HepG2 (cell line): ENCODE results near the gene TCN2. TPM values are rescaled to one million over a fixed set of nuclear protein-coding genes. Genes with fewer than 3 reads are reported as not detected.

ENCODE experiments used
- CENPX ChIP-seq: sonication (generic); formaldehyde crosslinking; IDR thresholded peaks from 2 replicates; pipeline ENCODE4 v1.9.0; 2021; ENCODE audit warnings: mild to moderate bottlenecking, missing genetic modification reagents, moderate library complexity
- CHCHD3 ChIP-seq: sonication (generic); formaldehyde crosslinking; IDR thresholded peaks from 2 replicates; pipeline ENCODE4 v1.8.0; 2022; ENCODE audit warnings: mild to moderate bottlenecking, missing genetic modification reagents, moderate library complexity
- FLYWCH1 ChIP-seq: sonication (generic); formaldehyde crosslinking; IDR thresholded peaks from 2 replicates; pipeline ENCODE4 v1.8.1; 2023; ENCODE audit warnings: mild to moderate bottlenecking, missing genetic modification reagents
- GABPB1 ChIP-seq: IDR thresholded peaks from 2 replicates; pipeline ENCODE4 v1.6.1; 2016; ENCODE audit warnings: mild to moderate bottlenecking, missing genetic modification reagents, moderate library complexity, missing compliant biosample characterization
- HMGA1 ChIP-seq: sonication (generic); formaldehyde crosslinking; conservative IDR thresholded peaks from 2 replicates; pipeline ENCODE4 v1.4.0; 2020; ENCODE audit warnings: missing genetic modification reagents
- PHF21A ChIP-seq: sonication (generic); formaldehyde crosslinking; IDR thresholded peaks from 2 replicates; pipeline ENCODE4 v1.5.0; 2020; ENCODE audit warnings: mild to moderate bottlenecking, missing genetic modification reagents
- POGZ ChIP-seq: sonication (generic); formaldehyde crosslinking; IDR thresholded peaks from 2 replicates; pipeline ENCODE4 v1.4.0; 2020; ENCODE audit warnings: mild to moderate bottlenecking, missing genetic modification reagents
- SP1 ChIP-seq, 2 experiments: fragments of 450-650 bp in 1 of 2; sonication (generic) in 1 of 2; formaldehyde crosslinking in 1 of 2; IDR thresholded peaks; 2 replicates each; pipeline versions ENCODE4 v1.4.0 to v1.6.1; 2016 to 2020; ENCODE audit warnings: missing genetic modification reagents in 1 of 2
- TMF1 ChIP-seq: sonication (generic); formaldehyde crosslinking; IDR thresholded peaks from 2 replicates; pipeline ENCODE4 v1.8.1; 2022; ENCODE audit warnings: low read depth, missing genetic modification reagents
- polyA plus RNA-seq, 8 experiments: library from polyadenylated mRNA; depleted of rRNA in 3 of 8; stranded (reverse) in 7 of 8; unstranded in 1 of 8; fragments of >200 nt; fragmentation: Illumina TruSeq in 4 of 8; extraction: Trizol in 4 of 8; gene quantifications; 2 replicates each; pipeline versions ENCODE4 v1.2.1 to v1.2.3, GENCODE V29; 2011 to 2016; ENCODE audit warnings: low read depth in 4 of 8, missing spikeins in 1 of 8, mixed read lengths in 1 of 8; ENCODE audit not compliant: insufficient read depth in 1 of 8
- total RNA-seq, 5 experiments: library from RNA; depleted of rRNA; stranded (reverse); fragments of >200 nt; fragmentation: Illumina TruSeq; extraction: Trizol; gene quantifications; 2 replicates each; pipeline ENCODE4 v1.2.3, GENCODE V29; 2016; ENCODE audit warnings: low read depth in 1 of 5
- TF ChIP-seq, protein P1 (sequence below): sonication (generic); formaldehyde crosslinking; IDR thresholded peaks from 2 replicates; pipeline ENCODE4 v1.5.1; 2020; ENCODE audit warnings: missing genetic modification reagents, mild to moderate bottlenecking, borderline replicate concordance
- TF ChIP-seq, protein P2 (sequence below): sonication (generic); formaldehyde crosslinking; IDR thresholded peaks from 2 replicates; pipeline ENCODE4 v1.4.0; 2020; ENCODE audit warnings: missing genetic modification reagents, borderline replicate concordance
- TF ChIP-seq, protein P3 (sequence below): sonication (generic); formaldehyde crosslinking; IDR thresholded peaks from 2 replicates; pipeline ENCODE4 v1.4.0; 2020; ENCODE audit warnings: missing genetic modification reagents

TCN2 gene
- total and polyA plus RNA-seq, 2 of the 13 experiments (the other 11 are each of a cell fraction or from before 2014, with no cell fraction given) = 0.29 to 0.31 TPM

DNA sequence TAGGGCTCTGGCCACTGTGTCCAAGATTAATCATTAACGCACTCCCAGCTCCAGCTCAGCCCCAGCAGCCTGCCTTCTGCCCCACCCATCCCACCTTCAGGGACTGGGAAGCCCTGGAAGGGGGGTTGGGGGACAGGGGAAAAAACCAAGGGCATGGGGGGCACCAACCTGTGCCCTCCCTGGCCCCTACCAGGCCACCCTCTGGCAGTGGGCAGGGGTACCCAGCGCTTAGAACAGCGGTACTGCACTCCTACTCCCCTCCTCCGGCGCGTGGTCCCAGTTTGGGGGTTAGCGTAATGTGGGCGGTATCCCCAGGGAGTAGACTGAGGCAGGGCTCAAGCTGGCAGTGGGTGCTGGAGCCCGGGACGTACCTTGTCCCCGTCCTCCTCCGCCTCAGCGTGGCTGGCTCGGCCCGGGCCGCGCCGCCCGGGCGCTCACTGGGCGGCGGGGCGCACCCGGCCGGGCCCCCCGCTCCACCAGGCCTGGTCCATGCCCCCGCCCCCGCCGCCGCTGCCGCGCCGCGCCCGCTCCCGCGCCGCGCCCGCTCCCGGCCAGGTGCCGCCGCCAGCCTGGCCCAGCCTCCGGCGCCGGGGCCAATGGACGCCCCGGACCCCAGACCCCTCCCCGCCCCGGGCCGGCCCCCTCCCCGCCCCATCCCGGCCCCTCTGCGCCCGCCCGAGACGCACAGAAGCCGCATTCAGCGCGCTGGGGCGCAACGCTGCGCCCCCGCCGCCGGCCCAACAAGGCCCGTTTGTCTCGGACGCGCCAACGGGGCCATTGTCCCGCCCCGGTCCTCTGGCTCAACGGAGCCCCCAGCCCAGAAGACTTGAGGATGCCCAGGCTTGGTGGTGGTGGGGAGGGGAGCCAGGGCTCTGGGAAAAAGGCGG lies 32.6 kb upstream of the TCN2 start, which contains the start of gene GAL3ST1 (continued):
- TF ChIP-seq, protein P1, sequence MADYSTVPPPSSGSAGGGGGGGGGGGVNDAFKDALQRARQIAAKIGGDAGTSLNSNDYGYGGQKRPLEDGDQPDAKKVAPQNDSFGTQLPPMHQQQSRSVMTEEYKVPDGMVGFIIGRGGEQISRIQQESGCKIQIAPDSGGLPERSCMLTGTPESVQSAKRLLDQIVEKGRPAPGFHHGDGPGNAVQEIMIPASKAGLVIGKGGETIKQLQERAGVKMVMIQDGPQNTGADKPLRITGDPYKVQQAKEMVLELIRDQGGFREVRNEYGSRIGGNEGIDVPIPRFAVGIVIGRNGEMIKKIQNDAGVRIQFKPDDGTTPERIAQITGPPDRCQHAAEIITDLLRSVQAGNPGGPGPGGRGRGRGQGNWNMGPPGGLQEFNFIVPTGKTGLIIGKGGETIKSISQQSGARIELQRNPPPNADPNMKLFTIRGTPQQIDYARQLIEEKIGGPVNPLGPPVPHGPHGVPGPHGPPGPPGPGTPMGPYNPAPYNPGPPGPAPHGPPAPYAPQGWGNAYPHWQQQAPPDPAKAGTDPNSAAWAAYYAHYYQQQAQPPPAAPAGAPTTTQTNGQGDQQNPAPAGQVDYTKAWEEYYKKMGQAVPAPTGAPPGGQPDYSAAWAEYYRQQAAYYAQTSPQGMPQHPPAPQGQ (CRISPR knock-in tag) = no peak
- TF ChIP-seq POGZ (no peak), CHCHD3 (no peak), SP1 (IDR thresholded peaks at IDR 0.05) (no peak), SP1 (CRISPR knock-in tag; IDR thresholded peaks at IDR 0.05) (0 out of 2 replicates have a peak, but pooled peaks have one; percentile 7), HMGA1 (CRISPR knock-in tag) (no peak), PHF21A (peak; percentile 62; the same call in 1 of the 2 replicates), GABPB1 (CRISPR knock-in tag) (0 out of 2 replicates have a peak, but pooled peaks have one; percentile 19), CENPX (no peak), TMF1 (CRISPR knock-in tag) (0 out of 2 replicates have a peak, but pooled peaks have one; percentile 31), FLYWCH1 (no peak)
- TF ChIP-seq, protein P2, sequence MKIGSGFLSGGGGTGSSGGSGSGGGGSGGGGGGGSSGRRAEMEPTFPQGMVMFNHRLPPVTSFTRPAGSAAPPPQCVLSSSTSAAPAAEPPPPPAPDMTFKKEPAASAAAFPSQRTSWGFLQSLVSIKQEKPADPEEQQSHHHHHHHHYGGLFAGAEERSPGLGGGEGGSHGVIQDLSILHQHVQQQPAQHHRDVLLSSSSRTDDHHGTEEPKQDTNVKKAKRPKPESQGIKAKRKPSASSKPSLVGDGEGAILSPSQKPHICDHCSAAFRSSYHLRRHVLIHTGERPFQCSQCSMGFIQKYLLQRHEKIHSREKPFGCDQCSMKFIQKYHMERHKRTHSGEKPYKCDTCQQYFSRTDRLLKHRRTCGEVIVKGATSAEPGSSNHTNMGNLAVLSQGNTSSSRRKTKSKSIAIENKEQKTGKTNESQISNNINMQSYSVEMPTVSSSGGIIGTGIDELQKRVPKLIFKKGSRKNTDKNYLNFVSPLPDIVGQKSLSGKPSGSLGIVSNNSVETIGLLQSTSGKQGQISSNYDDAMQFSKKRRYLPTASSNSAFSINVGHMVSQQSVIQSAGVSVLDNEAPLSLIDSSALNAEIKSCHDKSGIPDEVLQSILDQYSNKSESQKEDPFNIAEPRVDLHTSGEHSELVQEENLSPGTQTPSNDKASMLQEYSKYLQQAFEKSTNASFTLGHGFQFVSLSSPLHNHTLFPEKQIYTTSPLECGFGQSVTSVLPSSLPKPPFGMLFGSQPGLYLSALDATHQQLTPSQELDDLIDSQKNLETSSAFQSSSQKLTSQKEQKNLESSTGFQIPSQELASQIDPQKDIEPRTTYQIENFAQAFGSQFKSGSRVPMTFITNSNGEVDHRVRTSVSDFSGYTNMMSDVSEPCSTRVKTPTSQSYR (CRISPR knock-in tag) = peak; percentile 35; the same call in 1 of the 2 replicates
- TF ChIP-seq, protein P3, sequence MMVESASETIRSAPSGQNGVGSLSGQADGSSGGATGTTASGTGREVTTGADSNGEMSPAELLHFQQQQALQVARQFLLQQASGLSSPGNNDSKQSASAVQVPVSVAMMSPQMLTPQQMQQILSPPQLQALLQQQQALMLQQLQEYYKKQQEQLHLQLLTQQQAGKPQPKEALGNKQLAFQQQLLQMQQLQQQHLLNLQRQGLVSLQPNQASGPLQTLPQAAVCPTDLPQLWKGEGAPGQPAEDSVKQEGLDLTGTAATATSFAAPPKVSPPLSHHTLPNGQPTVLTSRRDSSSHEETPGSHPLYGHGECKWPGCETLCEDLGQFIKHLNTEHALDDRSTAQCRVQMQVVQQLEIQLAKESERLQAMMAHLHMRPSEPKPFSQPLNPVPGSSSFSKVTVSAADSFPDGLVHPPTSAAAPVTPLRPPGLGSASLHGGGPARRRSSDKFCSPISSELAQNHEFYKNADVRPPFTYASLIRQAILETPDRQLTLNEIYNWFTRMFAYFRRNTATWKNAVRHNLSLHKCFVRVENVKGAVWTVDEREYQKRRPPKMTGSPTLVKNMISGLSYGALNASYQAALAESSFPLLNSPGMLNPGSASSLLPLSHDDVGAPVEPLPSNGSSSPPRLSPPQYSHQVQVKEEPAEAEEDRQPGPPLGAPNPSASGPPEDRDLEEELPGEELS = peak; percentile 41; the same call in 1 of the 2 replicates
